H1 (cell line): ENCODE data around the gene KLC4. TPM values are rescaled to one million over a fixed set of nuclear protein-coding genes. Genes with fewer than 3 reads are reported as not detected.

Experiments used
- CBX8 ChIP-seq: fragments of 300-800, 300-1000 bp; sonication (generic); IDR thresholded peaks from 2 replicates; pipeline ENCODE4 v1.7.1; 2016; ENCODE audit warnings: low read depth, low read length, borderline replicate concordance
- GABPA ChIP-seq: IDR thresholded peaks from 2 replicates; pipeline ENCODE4 v1.6.1; 2011; ENCODE audit warnings: mild to moderate bottlenecking, low read length, moderate library complexity, borderline replicate concordance; ENCODE audit not compliant: insufficient read depth
- POLR2AphosphoS5 ChIP-seq: IDR thresholded peaks from 2 replicates; pipeline ENCODE4 v1.6.1; 2011; ENCODE audit warnings: low read depth, low read length
- TBP ChIP-seq: IDR thresholded peaks from 2 replicates; pipeline ENCODE4 v1.6.1; 2011; ENCODE audit warnings: low read depth, low read length, improper control_type of control experiment
- polyA plus RNA-seq, 7 experiments: library from polyadenylated mRNA; depleted of rRNA in 3 of 7; stranded (reverse) in 5 of 7; unstranded in 2 of 7; fragments of >200 nt in 5 of 7; fragments of 200-250 nt in 2 of 7; gene quantifications; 1 replicate in 5 of 7; 2 replicates in 1 of 7; 4 replicates in 1 of 7; pipeline versions ENCODE4 v1.2.1 to v1.2.3, GENCODE V29; 2011 to 2013; ENCODE audit warnings: missing spikeins in 2 of 7, mixed read lengths in 2 of 7
- total RNA-seq: library from RNA; stranded (reverse); fragmentation: NEBNext Ultra II Directional; extraction: Animal tissue kit (Norgen Biotek cat#: 25700); gene quantifications from 2 replicates; pipeline ENCODE4 v1.2.1, GENCODE V29; 2021

Gene KLC4
- total and polyA plus RNA-seq, 2 of the 8 experiments (the other 6 are each of a cell fraction or from before 2014, with no cell fraction given) = 15.7 to 28.5 TPM

DNA sequence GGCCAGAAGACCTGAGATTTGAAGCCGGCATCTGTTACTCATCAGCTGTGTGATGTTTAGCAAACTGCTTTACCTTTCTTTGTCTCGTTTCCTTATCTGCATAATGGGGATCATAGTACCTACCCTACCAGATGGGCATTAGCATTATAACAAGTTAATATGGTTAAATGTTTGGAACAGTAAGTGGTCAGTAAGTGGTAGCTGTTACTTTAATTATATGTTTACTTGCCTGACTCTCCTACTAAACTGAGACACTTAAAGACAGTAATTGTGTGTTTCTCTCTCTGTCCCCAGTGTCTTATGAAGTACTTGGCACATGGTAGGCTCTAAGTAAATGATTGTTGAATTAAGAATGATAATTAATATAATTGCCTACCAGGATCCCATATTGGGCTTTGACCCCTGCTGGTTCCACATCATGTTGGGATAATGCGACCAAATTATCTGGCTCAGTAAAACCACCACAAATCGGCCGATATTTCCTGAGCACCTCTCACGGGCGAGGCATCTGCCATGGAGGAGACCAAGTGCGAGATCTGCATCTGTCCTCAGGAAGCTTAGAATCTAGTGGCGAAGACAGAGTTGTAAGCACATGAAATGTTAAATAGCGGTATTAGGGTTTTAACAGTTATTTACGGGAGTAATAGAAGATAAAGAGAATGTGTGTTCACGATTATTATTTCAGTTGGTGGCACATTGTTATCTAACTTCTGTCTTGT, 48.1 kb downstream of the KLC4 start (continued):
- TF ChIP-seq CBX8 (no peak), POLR2AphosphoS5 (no peak), GABPA (no peak), TBP (no peak)
